ENCODE results near the gene KIAA1614.
"Not testable (repeated sequence)": the region's sequence is repeated elsewhere in the genome, so short reads cannot be mapped to it uniquely, and the experiment has no call there.

The KIAA1614 gene

DNA sequence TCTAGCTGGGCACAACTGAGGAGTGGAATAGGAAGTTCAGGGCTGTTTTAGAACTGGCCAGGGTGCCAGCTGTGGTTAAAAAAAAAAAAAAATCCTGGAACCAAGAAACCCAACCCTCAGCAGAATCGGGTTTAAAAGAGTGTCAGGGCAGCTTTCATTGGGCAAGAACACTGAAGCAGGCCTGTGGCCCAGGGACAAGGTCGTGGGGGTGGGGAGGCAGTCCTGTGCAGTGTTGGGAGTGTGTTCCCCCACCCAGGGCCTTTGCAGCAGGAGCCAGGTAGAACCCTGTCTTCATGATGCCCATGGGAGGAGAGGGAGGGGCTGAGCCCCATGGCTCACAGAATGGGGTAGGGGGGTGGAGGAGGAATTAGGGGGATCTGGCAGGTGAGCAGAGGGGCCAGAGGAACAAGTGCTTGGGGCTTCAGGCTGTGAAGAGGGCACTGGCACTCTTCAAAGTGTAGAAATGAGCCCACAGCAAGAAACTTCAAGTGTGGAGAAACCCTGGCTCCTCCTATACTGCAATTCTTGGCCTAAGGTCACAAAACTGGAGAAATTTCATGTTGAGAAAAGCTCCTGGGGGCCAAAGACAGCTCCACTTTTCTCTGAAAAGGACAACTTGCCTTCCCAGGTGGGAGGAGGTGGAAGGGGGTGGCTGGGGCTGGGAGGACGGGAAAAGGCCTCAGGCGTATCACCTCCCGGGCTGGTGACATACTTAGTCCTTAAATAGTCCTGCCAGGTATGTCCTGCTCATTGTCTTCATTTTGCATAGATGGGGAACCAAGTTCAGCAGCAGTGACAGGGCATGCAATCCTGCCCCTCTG is 39.3 kb downstream of the KIAA1614 start:
- ATAC-seq (no peak), DNase-seq (no peak)
- no peak overlapping the region for H3K27ac Mint-ChIP-seq
- peaks cover 9% of the 10 kb centered on the region for H3K4me1 Mint-ChIP-seq
- no peaks in the 10 kb centered on the region for H3K27me3 Mint-ChIP-seq
- peaks cover 23% of the 10 kb centered on the region for H3K36me3 Mint-ChIP-seq (ENCODE audit: low read depth)
- peaks cover 6% of the 10 kb centered on the region for H3K9me3 Mint-ChIP-seq
- H3K4me3 Mint-ChIP-seq, result no peak overlapping the region

DNA sequence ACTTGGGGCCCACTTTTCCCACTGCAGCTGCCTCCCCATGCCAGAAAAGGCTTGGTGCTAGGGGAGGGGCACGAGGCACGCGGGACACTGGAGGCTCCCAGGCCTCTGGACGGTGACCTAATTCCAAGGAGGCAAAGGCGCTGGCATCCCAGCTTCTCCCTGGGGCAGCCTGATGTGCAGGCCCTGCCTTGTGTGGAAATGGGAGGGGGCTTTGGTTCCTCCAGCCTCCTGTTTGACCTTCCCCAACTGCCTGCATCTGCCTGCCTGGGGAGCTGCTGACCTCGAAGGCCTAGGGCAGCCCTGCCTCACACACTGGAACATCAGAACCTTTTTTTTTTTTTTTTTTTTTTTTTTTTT is 39.9 kb downstream of the KIAA1614 start:
- no peak for DNase-seq
- Mint-ChIP-seq H3K36me3 (ENCODE audit: low read depth) (peaks cover 17% of the 10 kb centered on the region), H3K9me3 (peaks cover under 1% of the 10 kb centered on the region)

DNA sequence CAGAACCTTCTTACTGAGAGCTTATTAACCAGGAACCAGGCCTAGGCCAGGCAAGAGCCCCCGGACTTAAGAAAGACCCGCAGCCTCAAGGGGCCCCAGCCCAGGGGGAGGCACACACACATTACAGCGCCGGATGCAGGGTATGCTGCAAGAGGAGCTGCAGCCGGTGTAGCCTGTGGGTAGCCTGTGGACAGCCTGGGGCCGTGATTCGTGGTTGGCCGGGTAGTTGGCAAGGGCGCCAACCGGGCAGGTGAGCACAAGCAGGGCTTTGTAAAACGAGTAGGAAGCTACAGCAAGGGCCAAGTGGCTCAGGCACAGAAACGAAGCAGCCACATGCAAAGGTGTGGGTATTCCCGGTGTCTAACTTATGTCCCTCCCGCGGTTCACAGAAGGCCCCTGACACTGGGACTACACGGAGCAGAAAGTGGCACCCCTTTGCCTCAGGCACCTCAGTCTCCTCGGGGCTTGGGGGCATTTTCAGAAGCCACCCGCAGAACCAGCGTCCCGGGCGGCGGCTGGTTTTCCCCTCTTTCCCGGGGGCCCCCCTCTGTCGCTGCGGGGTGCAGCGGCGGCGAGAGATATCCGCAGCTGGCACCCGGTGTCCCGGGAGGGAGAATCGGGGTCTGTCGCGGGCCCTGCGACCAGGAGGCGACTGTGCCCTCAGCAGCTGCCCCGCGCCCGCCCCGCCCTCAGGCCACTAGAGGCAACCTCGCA is 40.8 kb downstream of the KIAA1614 start:
- Mint-ChIP-seq H3K27me3 (no peaks in the 10 kb centered on the region), H3K36me3 (ENCODE audit: low read depth) (peaks cover 12% of the 10 kb centered on the region), H3K27ac (peak overlapping the region; percentile 54), H3K4me3 (peak overlapping the region; percentile 68), H3K4me1 (peaks cover 9% of the 10 kb centered on the region), H3K9me3 (no peaks in the 10 kb centered on the region)
- ATAC-seq, result no peak
- DNase-seq, result peak; percentile 26

More for the DNA sequence above, 39.9 kb downstream of the KIAA1614 start:
- peaks cover 9% of the 10 kb centered on the region for H3K4me1 Mint-ChIP-seq
- no peak overlapping the region for H3K27ac Mint-ChIP-seq
- H3K27me3 Mint-ChIP-seq, result no peaks in the 10 kb centered on the region
- H3K4me3 Mint-ChIP-seq, result no peak overlapping the region
- no peak for ATAC-seq

DNA sequence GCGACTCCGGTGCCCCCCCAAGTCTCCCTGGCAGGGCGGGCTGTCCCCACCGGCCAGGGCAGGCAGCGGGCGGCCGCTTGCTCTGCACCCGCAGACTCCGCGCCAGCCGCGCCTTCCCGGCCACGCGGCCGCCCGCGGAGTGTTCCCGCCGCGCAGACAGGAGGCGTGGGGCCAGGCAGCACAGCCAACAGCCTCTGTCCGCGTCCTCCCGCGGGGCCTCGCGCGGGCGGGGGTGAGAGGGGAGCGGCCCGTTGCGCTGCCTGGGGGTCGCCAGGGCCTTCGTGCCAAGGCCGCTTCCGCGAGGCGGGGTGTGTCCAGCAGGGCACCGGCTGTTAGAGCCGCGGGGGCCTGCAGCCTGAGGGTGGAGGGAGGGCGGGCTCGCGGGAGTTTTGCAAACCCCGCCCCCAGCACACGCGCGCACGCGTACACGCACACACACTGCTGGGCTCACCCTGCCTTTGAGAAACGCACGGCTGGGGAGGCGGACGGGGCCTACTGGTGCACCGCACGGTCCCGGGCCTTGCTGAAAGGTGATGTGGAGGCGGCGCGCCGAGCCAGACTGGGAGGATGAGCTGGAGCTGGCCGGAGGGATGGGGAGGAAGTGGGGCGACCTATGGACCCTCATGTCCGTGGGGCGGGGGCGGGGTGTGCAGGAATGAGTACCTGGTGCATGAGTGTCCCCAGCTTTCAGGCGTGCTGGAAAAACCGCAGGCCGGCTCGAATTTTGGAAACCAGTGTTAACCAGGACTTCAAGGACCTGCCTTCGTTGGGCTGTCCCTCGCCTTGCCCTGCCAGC is 41.5 kb downstream of the KIAA1614 start:
- no peaks in the 10 kb centered on the region for H3K9me3 Mint-ChIP-seq
- peaks cover 11% of the 10 kb centered on the region for H3K36me3 Mint-ChIP-seq (ENCODE audit: low read depth)
- H3K4me1 Mint-ChIP-seq, result peaks cover 9% of the 10 kb centered on the region
- peak overlapping the region; percentile 46 for H3K27ac Mint-ChIP-seq
- DNase-seq (peak; percentile 65), ATAC-seq (peak; percentile 80)
- H3K4me3 Mint-ChIP-seq, result peak overlapping the region; percentile 37
- H3K27me3 Mint-ChIP-seq, result no peaks in the 10 kb centered on the region

DNA sequence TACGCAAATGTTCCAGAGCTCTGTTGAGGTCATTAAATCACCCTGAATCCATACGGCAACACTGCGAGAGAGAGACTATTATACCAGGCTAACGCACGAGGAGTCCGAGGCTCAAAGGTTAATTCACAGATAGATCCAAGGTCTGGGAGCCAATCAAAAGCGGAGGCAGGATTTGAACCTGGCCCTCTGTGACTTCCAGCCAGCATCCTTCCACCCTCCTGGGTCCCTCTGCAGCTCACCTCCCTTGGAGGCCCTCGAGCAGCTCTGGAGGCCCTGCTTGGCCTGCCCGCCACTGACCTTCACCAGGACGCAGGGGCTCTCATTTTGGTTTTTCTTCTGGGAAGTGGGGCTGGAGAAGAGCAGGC is 42.1 kb downstream of the KIAA1614 start:
- DNase-seq (no peak), ATAC-seq (no peak)
- Mint-ChIP-seq H3K4me3 (peak overlapping the region; percentile 37), H3K36me3 (ENCODE audit: low read depth) (peaks cover 13% of the 10 kb centered on the region), H3K4me1 (peaks cover 9% of the 10 kb centered on the region), H3K9me3 (no peaks in the 10 kb centered on the region), H3K27ac (peak overlapping the region; percentile 46), H3K27me3 (no peaks in the 10 kb centered on the region)

DNA sequence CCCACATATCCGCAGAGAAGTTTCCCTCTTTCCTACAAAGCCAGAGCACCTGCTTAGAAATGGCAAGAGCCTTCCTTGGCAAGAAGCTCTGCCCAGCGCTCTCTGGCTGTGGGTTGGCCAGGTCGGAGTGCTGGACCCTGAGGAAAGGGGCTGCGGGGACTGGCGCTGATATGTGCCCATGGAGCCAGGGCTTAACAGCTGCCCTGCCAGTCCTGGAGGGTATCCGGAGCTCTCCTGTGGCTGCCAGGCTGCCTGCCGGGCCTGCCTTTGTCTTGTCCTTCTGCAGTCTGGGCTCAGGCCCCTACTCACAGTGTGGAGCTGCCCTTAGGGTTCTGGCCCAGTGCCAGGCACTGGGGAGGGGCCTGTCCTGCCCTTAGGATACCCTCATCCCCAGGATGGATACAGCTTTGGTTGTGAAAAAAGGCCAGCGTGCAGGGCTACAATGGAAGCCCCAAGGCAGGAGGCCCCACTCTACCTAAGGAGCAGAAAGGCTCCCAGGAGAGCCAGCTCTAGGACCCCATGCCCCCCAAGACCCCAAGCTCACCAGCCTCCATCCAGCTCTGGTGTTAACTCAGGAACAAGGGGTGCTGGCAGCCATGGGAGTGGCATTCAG is 43.4 kb downstream of the KIAA1614 start:
- H3K4me3 Mint-ChIP-seq, result no peak overlapping the region
- DNase-seq, result no peak
- peaks cover 22% of the 10 kb centered on the region for H3K36me3 Mint-ChIP-seq (ENCODE audit: low read depth)
- H3K27ac Mint-ChIP-seq, result no peak overlapping the region
- peaks cover 9% of the 10 kb centered on the region for H3K4me1 Mint-ChIP-seq
- H3K27me3 Mint-ChIP-seq, result no peaks in the 10 kb centered on the region
- no peak for ATAC-seq
- H3K9me3 Mint-ChIP-seq, result peaks cover 3% of the 10 kb centered on the region

DNA sequence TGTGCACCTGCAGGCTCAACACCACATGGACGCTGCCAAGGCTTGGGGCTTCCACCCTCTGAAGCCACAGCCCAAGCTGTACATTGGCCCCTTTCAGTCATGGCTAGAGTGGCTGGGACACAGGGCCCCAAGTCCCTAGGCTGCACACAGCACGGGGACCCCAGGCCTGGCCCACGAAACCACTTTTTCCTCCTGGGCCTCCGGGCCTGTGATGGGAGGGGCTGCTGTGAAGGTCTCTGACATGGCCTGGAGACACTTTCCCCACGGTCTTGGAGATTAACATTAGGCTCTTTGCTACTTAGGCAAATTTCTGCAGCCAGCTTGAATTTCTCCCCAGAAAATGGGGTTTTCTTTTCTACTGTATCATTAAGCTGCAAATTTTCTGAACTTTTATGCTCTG is 46.9 kb downstream of the KIAA1614 start:
- not testable (repeated sequence) for DNase-seq, H3K4me3 Mint-ChIP-seq, H3K27me3 Mint-ChIP-seq, H3K9me3 Mint-ChIP-seq, H3K27ac Mint-ChIP-seq, ATAC-seq, H3K4me1 Mint-ChIP-seq
- H3K36me3 Mint-ChIP-seq (ENCODE audit: low read depth), result peaks cover 25% of the 10 kb centered on the region

DNA sequence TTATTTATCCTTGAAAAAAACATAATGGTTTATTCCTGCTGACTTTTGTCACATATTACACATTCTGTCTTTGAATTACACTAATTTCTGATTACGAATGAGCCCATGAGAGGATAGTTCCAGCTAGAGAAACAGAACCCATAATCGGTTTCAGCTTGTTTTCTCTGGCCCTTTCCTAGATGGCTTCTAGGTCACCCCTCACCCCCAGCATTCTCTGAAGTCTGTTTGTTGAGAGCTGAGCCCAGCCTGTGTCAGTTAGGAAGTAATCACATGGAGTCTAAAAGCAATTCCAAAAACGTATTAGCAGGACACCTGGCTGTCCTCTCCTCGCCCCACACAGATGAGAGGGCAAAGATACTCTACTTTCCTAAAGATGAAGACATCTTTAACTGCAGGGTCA is 48.9 kb downstream of the KIAA1614 start:
- Mint-ChIP-seq H3K4me1 (peaks cover 5% of the 10 kb centered on the region), H3K27ac (no peak overlapping the region), H3K36me3 (ENCODE audit: low read depth) (peaks cover 30% of the 10 kb centered on the region), H3K4me3 (no peak overlapping the region), H3K9me3 (peaks cover 3% of the 10 kb centered on the region), H3K27me3 (no peaks in the 10 kb centered on the region)
- no peak for ATAC-seq
- DNase-seq, result no peak

DNA sequence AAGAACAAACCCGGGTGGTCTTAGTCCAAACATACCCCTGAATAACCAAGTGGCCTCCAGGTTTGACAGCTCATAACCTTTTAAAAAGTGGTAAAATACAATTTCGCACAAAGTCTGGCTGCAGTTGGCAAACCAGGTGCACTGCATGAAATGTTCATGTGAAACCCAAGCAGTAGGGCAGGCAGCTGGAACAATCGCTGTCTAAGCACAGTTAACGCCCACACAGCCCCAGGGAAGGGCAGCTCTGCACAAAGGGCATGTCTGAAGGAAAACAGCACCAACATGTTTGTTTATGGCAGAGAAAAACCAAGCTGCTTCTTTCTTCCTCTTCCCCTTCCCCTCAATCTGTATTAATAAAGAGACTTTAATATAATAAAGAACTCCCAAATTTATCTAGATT is 49.5 kb downstream of the KIAA1614 start:
- DNase-seq, result no peak
- peaks cover 5% of the 10 kb centered on the region for H3K4me1 Mint-ChIP-seq
- H3K9me3 Mint-ChIP-seq, result peaks cover 3% of the 10 kb centered on the region
- ATAC-seq, result no peak
- H3K27ac Mint-ChIP-seq, result no peak overlapping the region
- no peaks in the 10 kb centered on the region for H3K27me3 Mint-ChIP-seq
- H3K36me3 Mint-ChIP-seq (ENCODE audit: low read depth), result peaks cover 33% of the 10 kb centered on the region
- no peak overlapping the region for H3K4me3 Mint-ChIP-seq

DNA sequence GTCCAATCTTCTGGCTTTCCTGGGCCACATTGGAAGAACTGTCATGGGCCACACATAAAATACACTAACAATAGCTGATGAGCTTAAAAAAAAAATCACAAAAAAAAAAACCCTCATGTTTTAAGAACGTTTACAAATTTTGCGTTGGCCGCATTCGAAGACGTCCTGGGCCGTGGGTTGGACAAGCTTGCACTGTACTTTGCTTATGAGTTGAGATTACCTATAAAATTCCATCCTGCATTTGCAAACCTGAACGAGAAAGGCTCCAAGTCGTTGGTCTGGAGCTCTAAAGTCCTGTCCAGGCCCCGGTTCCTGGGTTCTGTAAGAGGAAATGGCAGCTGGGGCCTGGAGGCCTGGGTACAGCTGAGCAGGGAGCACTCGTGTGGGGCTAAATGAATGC is 51.4 kb downstream of the KIAA1614 start:
- Mint-ChIP-seq H3K27ac (no peak overlapping the region), H3K9me3 (peaks cover 3% of the 10 kb centered on the region), H3K27me3 (no peaks in the 10 kb centered on the region), H3K4me3 (no peak overlapping the region), H3K36me3 (ENCODE audit: low read depth) (peaks cover 37% of the 10 kb centered on the region), H3K4me1 (peaks cover 5% of the 10 kb centered on the region)
- DNase-seq (no peak), ATAC-seq (no peak)

DNA sequence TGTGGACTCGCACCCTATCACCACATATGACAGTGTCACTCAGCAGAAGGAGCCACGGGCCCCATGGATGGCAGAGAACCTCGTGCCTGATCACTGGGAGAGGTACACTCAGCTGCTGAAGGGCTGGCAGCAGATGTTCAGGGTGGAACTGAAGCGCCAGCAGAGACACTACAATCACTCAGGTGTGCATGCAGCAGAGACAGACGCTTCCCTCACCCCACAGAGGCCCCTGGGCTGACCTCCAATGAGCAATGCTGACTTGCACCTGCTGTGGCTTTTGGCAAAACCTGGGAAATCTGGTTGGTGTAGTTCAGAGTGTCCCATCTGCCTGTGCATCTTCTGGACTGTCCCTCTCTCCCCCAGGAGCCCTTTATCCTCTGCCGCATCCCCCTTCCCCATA is 51.9 kb downstream of the KIAA1614 start:
- H3K27ac Mint-ChIP-seq, result no peak overlapping the region
- H3K36me3 Mint-ChIP-seq (ENCODE audit: low read depth), result peaks cover 37% of the 10 kb centered on the region
- DNase-seq (no peak), ATAC-seq (no peak)
- H3K27me3 Mint-ChIP-seq, result no peaks in the 10 kb centered on the region
- peaks cover 8% of the 10 kb centered on the region for H3K4me1 Mint-ChIP-seq
- no peak overlapping the region for H3K4me3 Mint-ChIP-seq
- H3K9me3 Mint-ChIP-seq, result peaks cover 3% of the 10 kb centered on the region

DNA sequence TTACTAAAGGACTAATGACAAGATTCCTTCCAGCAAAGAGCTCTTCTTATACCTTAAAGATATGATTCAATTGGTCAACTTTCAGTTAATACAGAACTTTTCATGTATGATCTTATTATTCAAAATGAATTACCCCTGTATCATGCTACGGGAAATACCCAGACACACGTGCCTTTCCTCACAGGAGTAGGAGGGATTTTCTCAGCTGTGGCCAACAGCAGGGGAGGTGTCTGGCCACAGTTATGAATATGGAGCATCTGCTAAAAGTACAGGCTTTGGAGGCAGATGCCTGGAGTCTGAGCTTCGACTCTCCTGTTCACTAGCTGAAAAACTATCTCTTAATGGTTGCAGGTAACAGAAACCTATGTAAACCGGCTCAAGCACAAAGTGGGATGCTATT is 53.6 kb downstream of the KIAA1614 start:
- Mint-ChIP-seq H3K27me3 (no peaks in the 10 kb centered on the region), H3K36me3 (ENCODE audit: low read depth) (peaks cover 39% of the 10 kb centered on the region), H3K27ac (no peak overlapping the region), H3K4me1 (peaks cover 16% of the 10 kb centered on the region), H3K9me3 (no peaks in the 10 kb centered on the region), H3K4me3 (no peak overlapping the region)
- no peak for DNase-seq
- ATAC-seq, result peak; percentile 20

DNA sequence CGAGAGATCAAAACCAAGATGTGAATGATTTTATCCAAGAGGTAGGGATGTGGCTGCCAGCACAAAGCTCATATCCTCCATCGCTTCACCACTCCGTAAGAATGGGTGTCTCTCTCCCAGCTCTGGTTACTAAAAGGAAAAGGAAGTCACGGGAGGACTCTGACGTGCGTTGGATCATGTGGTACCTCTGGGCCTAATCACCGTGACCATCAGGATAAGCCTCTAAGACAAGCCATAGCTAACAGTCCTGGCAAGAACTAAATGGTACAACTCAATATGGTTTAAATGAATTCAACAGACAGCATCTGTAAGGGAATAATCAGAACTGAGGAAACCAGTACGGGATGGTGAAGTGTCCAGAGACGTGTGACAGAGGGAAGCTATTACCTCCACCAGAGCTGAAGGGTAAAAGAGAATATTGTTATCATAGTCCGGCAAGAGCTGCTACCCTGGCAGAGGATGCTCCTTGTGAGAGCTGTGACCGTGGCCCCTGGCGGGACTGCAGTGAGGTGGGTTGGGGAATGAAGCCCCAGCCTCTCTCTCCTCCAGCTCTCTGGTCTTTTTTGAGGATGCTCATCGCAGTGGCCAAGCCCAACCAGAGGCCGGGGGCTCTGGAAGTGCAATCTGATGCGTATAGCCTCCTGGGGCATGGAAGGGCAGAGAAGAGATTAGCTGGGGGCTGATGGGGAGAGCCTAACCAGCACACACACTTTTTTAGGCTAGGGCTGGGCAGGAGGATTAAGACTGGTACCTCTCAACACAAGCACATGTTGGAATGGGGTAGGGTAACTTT is 54.2 kb downstream of the KIAA1614 start:
- H3K4me3 Mint-ChIP-seq, result no peak overlapping the region
- H3K36me3 Mint-ChIP-seq (ENCODE audit: low read depth), result peaks cover 40% of the 10 kb centered on the region
- ATAC-seq (no peak), DNase-seq (no peak)
- H3K9me3 Mint-ChIP-seq, result no peaks in the 10 kb centered on the region
- no peaks in the 10 kb centered on the region for H3K27me3 Mint-ChIP-seq
- H3K4me1 Mint-ChIP-seq, result peaks cover 16% of the 10 kb centered on the region
- no peak overlapping the region for H3K27ac Mint-ChIP-seq

DNA sequence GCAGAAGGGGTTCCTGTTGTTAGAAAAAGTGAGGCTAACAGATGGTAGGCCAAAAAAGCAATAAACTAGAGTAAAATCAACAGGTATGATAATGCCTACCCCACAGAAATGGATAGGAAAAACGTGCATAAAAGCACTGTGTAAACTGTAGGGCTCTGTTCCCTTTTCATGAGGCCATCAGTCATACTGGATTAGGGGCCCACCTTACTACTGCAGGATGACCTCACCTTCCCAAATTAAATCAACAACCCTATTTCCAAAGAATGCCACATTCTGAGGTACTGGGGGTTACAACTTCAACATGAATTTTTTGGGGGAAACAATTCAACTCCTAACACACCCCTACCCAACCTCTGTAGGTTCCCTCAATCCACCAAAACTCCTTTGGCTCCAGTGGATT is 54.9 kb downstream of the KIAA1614 start:
- H3K4me1 Mint-ChIP-seq, result peaks cover 16% of the 10 kb centered on the region
- ATAC-seq (no peak), DNase-seq (no peak)
- H3K36me3 Mint-ChIP-seq (ENCODE audit: low read depth), result peaks cover 44% of the 10 kb centered on the region
- H3K27ac Mint-ChIP-seq, result no peak overlapping the region
- no peaks in the 10 kb centered on the region for H3K9me3 Mint-ChIP-seq
- no peaks in the 10 kb centered on the region for H3K27me3 Mint-ChIP-seq
- H3K4me3 Mint-ChIP-seq, result no peak overlapping the region
